ENCODE measurements around the gene HORMAD1.

Gene HORMAD1

DNA sequence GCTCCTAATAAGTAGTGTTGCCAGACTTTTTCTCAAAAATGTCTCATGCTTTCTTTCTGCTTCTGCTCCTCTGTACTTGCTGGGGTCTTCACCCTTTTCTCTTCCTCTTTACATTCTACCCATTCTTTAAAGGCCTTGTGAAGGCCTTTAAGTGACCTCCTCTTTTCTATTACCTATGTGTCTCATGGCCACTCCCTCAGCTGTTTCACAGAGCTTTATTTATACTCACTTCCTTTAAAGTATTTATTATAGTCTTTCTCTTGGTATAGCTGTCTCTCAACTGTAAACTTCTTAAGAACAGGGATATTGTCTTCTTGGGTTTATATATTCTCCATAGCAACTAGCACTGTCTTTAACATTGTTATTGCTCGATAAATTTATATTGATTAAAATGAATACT is 24.5 kb downstream of the HORMAD1 start:
- TF ChIP-seq, protein P1, sequence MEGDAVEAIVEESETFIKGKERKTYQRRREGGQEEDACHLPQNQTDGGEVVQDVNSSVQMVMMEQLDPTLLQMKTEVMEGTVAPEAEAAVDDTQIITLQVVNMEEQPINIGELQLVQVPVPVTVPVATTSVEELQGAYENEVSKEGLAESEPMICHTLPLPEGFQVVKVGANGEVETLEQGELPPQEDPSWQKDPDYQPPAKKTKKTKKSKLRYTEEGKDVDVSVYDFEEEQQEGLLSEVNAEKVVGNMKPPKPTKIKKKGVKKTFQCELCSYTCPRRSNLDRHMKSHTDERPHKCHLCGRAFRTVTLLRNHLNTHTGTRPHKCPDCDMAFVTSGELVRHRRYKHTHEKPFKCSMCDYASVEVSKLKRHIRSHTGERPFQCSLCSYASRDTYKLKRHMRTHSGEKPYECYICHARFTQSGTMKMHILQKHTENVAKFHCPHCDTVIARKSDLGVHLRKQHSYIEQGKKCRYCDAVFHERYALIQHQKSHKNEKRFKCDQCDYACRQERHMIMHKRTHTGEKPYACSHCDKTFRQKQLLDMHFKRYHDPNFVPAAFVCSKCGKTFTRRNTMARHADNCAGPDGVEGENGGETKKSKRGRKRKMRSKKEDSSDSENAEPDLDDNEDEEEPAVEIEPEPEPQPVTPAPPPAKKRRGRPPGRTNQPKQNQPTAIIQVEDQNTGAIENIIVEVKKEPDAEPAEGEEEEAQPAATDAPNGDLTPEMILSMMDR (IDR thresholded peaks at IDR 0.05; ENCODE audit: insufficient read depth, low read length), result no peak
- TF ChIP-seq SPI1 (IDR thresholded peaks at IDR 0.05; ENCODE audit: borderline replicate concordance, low read depth) (no peak; the same call in 1 of the 2 replicates), POLR2AphosphoS5 (IDR thresholded peaks at IDR 0.05; ENCODE audit: low read depth) (no peak), GABPA (IDR thresholded peaks at IDR 0.05; ENCODE audit: low read depth) (no peak)
- TF ChIP-seq, protein P2, sequence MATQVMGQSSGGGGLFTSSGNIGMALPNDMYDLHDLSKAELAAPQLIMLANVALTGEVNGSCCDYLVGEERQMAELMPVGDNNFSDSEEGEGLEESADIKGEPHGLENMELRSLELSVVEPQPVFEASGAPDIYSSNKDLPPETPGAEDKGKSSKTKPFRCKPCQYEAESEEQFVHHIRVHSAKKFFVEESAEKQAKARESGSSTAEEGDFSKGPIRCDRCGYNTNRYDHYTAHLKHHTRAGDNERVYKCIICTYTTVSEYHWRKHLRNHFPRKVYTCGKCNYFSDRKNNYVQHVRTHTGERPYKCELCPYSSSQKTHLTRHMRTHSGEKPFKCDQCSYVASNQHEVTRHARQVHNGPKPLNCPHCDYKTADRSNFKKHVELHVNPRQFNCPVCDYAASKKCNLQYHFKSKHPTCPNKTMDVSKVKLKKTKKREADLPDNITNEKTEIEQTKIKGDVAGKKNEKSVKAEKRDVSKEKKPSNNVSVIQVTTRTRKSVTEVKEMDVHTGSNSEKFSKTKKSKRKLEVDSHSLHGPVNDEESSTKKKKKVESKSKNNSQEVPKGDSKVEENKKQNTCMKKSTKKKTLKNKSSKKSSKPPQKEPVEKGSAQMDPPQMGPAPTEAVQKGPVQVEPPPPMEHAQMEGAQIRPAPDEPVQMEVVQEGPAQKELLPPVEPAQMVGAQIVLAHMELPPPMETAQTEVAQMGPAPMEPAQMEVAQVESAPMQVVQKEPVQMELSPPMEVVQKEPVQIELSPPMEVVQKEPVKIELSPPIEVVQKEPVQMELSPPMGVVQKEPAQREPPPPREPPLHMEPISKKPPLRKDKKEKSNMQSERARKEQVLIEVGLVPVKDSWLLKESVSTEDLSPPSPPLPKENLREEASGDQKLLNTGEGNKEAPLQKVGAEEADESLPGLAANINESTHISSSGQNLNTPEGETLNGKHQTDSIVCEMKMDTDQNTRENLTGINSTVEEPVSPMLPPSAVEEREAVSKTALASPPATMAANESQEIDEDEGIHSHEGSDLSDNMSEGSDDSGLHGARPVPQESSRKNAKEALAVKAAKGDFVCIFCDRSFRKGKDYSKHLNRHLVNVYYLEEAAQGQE (IDR thresholded peaks at IDR 0.05; ENCODE audit: insufficient replicate concordance, low read depth), result no peak
- no peaks in the 10 kb centered on the region for H3K27me3 ChIP-seq (ENCODE audit: insufficient read depth, poor library complexity, severe bottlenecking)
- no peak for DNase-seq (ENCODE audit: low read depth in 1 of 2, low spot score in 1 of 2)
- peak overlapping the region; percentile 56 for H3K4me3 ChIP-seq (replicated peaks; ENCODE audit: insufficient read depth, low read length)
- peak overlapping the region; percentile 78 for H3K27ac ChIP-seq (replicated peaks)

- DNase-seq (ENCODE audit: low read depth in 1 of 2, low spot score in 1 of 2), result no peak
- TF ChIP-seq, protein P1 (IDR thresholded peaks at IDR 0.05; ENCODE audit: insufficient read depth, low read length), result no peak
- TF ChIP-seq GABPA (IDR thresholded peaks at IDR 0.05; ENCODE audit: low read depth), result no peak
- TF ChIP-seq POLR2AphosphoS5 (IDR thresholded peaks at IDR 0.05; ENCODE audit: low read depth), result no peak
- TF ChIP-seq SPI1 (IDR thresholded peaks at IDR 0.05; ENCODE audit: borderline replicate concordance, low read depth), result no peak
- TF ChIP-seq, protein P2 (IDR thresholded peaks at IDR 0.05; ENCODE audit: insufficient replicate concordance, low read depth), result no peak
- H3K27ac ChIP-seq (replicated peaks), result no peak overlapping the region; the same call in 1 of the 2 replicates
- H3K27me3 ChIP-seq (ENCODE audit: insufficient read depth, poor library complexity, severe bottlenecking), result no peaks in the 10 kb centered on the region
- H3K4me3 ChIP-seq (replicated peaks; ENCODE audit: insufficient read depth, low read length), result no peak overlapping the region
These were observed 25.1 kb downstream of the HORMAD1 start for GRCh38 chr1:150695561-150695960.

- no peak for DNase-seq (ENCODE audit: low read depth in 1 of 2, low spot score in 1 of 2)
- Histone ChIP-seq H3K27ac (replicated peaks) (no peak overlapping the region), H3K27me3 (ENCODE audit: insufficient read depth, poor library complexity, severe bottlenecking) (no peaks in the 10 kb centered on the region), H3K4me3 (replicated peaks; ENCODE audit: insufficient read depth, low read length) (no peak overlapping the region)
- TF ChIP-seq, protein P1 (IDR thresholded peaks at IDR 0.05; ENCODE audit: insufficient read depth, low read length), result no peak
- TF ChIP-seq SPI1 (IDR thresholded peaks at IDR 0.05; ENCODE audit: borderline replicate concordance, low read depth), result no peak
- TF ChIP-seq GABPA (IDR thresholded peaks at IDR 0.05; ENCODE audit: low read depth), result no peak
- no peak for TF ChIP-seq POLR2AphosphoS5 (IDR thresholded peaks at IDR 0.05; ENCODE audit: low read depth)
- TF ChIP-seq, protein P2 (IDR thresholded peaks at IDR 0.05; ENCODE audit: insufficient replicate concordance, low read depth), result no peak
These were observed 28.0 kb downstream of the HORMAD1 start for GRCh38 chr1:150692720-150693119.
